ENCODE results near the gene C19orf12. TPM values are rescaled to one million over a fixed set of nuclear protein-coding genes. Genes with fewer than 3 reads are reported as not detected.

The C19orf12 gene
- total and polyA plus RNA-seq, 2 of the 13 experiments (the other 11 are each of a cell fraction or from before 2014, with no cell fraction given) = 17.7 to 34.4 TPM

- TF ChIP-seq, protein P1, sequence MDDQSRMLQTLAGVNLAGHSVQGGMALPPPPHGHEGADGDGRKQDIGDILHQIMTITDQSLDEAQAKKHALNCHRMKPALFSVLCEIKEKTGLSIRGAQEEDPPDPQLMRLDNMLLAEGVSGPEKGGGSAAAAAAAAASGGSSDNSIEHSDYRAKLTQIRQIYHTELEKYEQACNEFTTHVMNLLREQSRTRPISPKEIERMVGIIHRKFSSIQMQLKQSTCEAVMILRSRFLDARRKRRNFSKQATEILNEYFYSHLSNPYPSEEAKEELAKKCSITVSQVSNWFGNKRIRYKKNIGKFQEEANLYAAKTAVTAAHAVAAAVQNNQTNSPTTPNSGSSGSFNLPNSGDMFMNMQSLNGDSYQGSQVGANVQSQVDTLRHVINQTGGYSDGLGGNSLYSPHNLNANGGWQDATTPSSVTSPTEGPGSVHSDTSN (CRISPR knock-in tag; IDR thresholded peaks at IDR 0.05; ENCODE audit: borderline replicate concordance) = no peak
- TF ChIP-seq EEA1 (CRISPR knock-in tag; IDR thresholded peaks at IDR 0.05; ENCODE audit: borderline replicate concordance) = no peak
- TF ChIP-seq GABPA (IDR thresholded peaks at IDR 0.05; ENCODE audit: low read depth, low read length) = peak; percentile 37; the same call in 1 of the 2 replicates
- no peak for TF ChIP-seq GABPA (CRISPR knock-in tag; IDR thresholded peaks at IDR 0.05; ENCODE audit: low read depth)
- TF ChIP-seq EHMT2 (IDR thresholded peaks at IDR 0.05; ENCODE audit: borderline replicate concordance, low read depth, low read length) = no peak
- TF ChIP-seq, protein P2, sequence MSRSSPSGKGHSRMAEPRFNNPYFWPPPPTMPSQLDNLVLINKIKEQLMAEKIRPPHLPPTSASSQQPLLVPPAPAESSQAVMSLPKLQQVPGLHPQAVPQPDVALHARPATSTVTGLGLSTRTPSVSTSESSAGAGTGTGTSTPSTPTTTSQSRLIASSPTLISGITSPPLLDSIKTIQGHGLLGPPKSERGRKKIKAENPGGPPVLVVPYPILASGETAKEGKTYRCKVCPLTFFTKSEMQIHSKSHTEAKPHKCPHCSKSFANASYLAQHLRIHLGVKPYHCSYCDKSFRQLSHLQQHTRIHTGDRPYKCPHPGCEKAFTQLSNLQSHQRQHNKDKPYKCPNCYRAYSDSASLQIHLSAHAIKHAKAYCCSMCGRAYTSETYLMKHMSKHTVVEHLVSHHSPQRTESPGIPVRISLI (CRISPR knock-in tag; IDR thresholded peaks at IDR 0.05; ENCODE audit: borderline replicate concordance) = no peak
- TF ChIP-seq ZBTB14 (CRISPR knock-in tag; IDR thresholded peaks at IDR 0.05) = 0 out of 2 replicates have a peak, but pooled peaks have one; percentile 24
- TF ChIP-seq ZNF34 (CRISPR knock-in tag; IDR thresholded peaks at IDR 0.05; ENCODE audit: borderline replicate concordance) = no peak
- TF ChIP-seq FOXP1 (IDR thresholded peaks at IDR 0.05) = no peak
- no peak for TF ChIP-seq FOXP1 (CRISPR knock-in tag; IDR thresholded peaks at IDR 0.05)
- no peak for TF ChIP-seq ZNF605 (CRISPR knock-in tag; IDR thresholded peaks at IDR 0.05)
- TF ChIP-seq ZNF614 (CRISPR knock-in tag; IDR thresholded peaks at IDR 0.05; ENCODE audit: borderline replicate concordance) = no peak
- no peak; the same call in 1 of the 2 replicates for TF ChIP-seq TFDP1 (CRISPR knock-in tag; IDR thresholded peaks at IDR 0.05; ENCODE audit: borderline replicate concordance)
- TF ChIP-seq HOXA9 (CRISPR knock-in tag; IDR thresholded peaks at IDR 0.05; ENCODE audit: borderline replicate concordance) = 0 out of 2 replicates have a peak, but pooled peaks have one; percentile 11
- TF ChIP-seq, protein P3, sequence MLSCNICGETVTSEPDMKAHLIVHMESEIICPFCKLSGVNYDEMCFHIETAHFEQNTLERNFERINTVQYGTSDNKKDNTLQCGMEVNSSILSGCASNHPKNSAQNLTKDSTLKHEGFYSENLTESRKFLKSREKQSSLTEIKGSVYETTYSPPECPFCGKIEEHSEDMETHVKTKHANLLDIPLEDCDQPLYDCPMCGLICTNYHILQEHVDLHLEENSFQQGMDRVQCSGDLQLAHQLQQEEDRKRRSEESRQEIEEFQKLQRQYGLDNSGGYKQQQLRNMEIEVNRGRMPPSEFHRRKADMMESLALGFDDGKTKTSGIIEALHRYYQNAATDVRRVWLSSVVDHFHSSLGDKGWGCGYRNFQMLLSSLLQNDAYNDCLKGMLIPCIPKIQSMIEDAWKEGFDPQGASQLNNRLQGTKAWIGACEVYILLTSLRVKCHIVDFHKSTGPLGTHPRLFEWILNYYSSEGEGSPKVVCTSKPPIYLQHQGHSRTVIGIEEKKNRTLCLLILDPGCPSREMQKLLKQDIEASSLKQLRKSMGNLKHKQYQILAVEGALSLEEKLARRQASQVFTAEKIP (CRISPR knock-in tag; IDR thresholded peaks at IDR 0.05; ENCODE audit: borderline replicate concordance) = no peak
- TF ChIP-seq AFF4 (CRISPR knock-in tag; IDR thresholded peaks at IDR 0.05) = no peak
- TF ChIP-seq SMYD3 (CRISPR knock-in tag; IDR thresholded peaks at IDR 0.05) = no peak
- TF ChIP-seq NPAS2 (CRISPR knock-in tag; IDR thresholded peaks at IDR 0.05; ENCODE audit: borderline replicate concordance) = no peak
- no peak for TF ChIP-seq CEBPB (IDR thresholded peaks at IDR 0.05; ENCODE audit: borderline replicate concordance, low read depth, low read length)
Observed at GRCh38 chr19:29665215-29665825, 49.7 kb downstream of the C19orf12 start, which contains the start of gene PLEKHF1 (continued).
